ENCODE measurements around the gene TMEM174.

DNA sequence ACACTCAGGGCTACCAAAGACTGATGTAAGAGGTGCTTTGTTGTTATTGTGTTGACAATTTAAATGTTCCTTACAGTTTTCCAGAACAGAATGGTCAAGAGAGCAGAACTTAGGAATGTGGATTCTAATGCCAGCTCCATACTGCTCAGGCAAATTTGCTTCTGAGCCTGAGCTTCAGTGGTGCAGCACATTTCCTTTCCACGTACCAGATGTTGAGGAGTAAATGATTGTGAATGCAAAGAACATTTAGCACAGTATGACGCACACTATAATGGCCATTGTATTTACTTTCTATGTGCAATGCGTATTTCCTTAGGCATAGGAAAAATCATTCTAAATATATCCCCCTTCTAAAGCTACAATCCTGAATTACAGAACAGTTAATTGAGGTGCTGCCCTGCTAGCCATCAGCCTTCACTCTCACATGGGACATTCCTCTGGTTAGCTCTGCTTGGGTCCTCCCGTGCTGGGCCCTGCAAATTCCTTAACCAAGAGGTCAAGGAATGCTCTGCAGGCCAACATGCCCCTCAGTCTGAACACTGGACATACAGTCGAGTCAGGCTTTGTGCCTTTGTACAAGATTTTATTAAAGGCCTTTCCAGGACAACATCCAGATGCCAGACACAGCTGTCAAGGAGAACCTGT is 21.1 kb upstream of the TMEM174 start:
- TF ChIP-seq SUZ12 (IDR thresholded peaks at IDR 0.05; ENCODE audit: extremely low read depth, insufficient read depth, insufficient read length) (no peak), YY1 (IDR thresholded peaks at IDR 0.05; ENCODE audit: insufficient read depth, insufficient read length) (no peak)
